ENCODE measurements around the gene PVALEF.

Gene PVALEF

GRCh38 chr17:81199482-81199830 is 34.1 kb downstream of the PVALEF start:
- no peak for DNase-seq

GRCh38 chr17:81200201-81200600 is 34.9 kb downstream of the PVALEF start:
- DNase-seq = no peak

- peak; percentile 63 for DNase-seq
Observed at GRCh38 chr17:81200695-81201580, 35.6 kb downstream of the PVALEF start.

GRCh38 chr17:81202318-81202717 is 37.0 kb downstream of the PVALEF start:
- DNase-seq = no peak

- DNase-seq = no peak
Observed at GRCh38 chr17:81203136-81203535, 37.8 kb downstream of the PVALEF start.

GRCh38 chr17:81204578-81204977 is 39.3 kb downstream of the PVALEF start:
- no peak for DNase-seq

GRCh38 chr17:81206166-81206565 is 40.9 kb downstream of the PVALEF start:
- DNase-seq = no peak

- no peak for DNase-seq
Observed at GRCh38 chr17:81206657-81207056, 41.4 kb downstream of the PVALEF start.

- no peak for DNase-seq
Observed at GRCh38 chr17:81207610-81208581, 42.6 kb downstream of the PVALEF start.

- DNase-seq = no peak
Observed at GRCh38 chr17:81208651-81209050, 43.3 kb downstream of the PVALEF start.

- DNase-seq = no peak
Observed at GRCh38 chr17:81209141-81209540, 43.8 kb downstream of the PVALEF start.

- no peak for DNase-seq
Observed at GRCh38 chr17:81210466-81210865, 45.2 kb downstream of the PVALEF start.

- no peak for DNase-seq
Observed at GRCh38 chr17:81210868-81211267, 45.6 kb downstream of the PVALEF start.

- no peak for DNase-seq
Observed at GRCh38 chr17:81212365-81212764, 47.1 kb downstream of the PVALEF start.

- no peak for DNase-seq
Observed at GRCh38 chr17:81213978-81214377, 48.7 kb downstream of the PVALEF start.

GRCh38 chr17:81217491-81217890 is 52.2 kb downstream of the PVALEF start:
- no peak for DNase-seq

GRCh38 chr17:81218459-81218858 is 53.2 kb downstream of the PVALEF start:
- DNase-seq = no peak

- DNase-seq = no peak
Observed at GRCh38 chr17:81218991-81219390, 53.7 kb downstream of the PVALEF start.

- DNase-seq = no peak
Observed at GRCh38 chr17:81219476-81220180, 54.3 kb downstream of the PVALEF start.

- DNase-seq = no peak
Observed at GRCh38 chr17:81221371-81221841, 56.1 kb downstream of the PVALEF start.

GRCh38 chr17:81221842-81222619 is 56.7 kb downstream of the PVALEF start:
- DNase-seq = no peak

- DNase-seq = no peak
Observed at GRCh38 chr17:81222620-81222905, 57.3 kb downstream of the PVALEF start.

Data from kidney glomerular epithelial cell (primary cell).